ENCODE data around the gene RAX2. TPM values are rescaled to one million over a fixed set of nuclear protein-coding genes. Genes with fewer than 3 reads are reported as not detected.
"Not testable (repeated sequence)": the region's sequence is repeated elsewhere in the genome, so short reads cannot be mapped to it uniquely, and the experiment has no call there.

Gene RAX2
- polyA plus RNA-seq (2014; cell fraction: cytosol; rRNA removed): not detected in 2 replicates
- polyA plus RNA-seq (2014; cell fraction: nucleus; rRNA removed): not detected in 2 replicates

DNA sequence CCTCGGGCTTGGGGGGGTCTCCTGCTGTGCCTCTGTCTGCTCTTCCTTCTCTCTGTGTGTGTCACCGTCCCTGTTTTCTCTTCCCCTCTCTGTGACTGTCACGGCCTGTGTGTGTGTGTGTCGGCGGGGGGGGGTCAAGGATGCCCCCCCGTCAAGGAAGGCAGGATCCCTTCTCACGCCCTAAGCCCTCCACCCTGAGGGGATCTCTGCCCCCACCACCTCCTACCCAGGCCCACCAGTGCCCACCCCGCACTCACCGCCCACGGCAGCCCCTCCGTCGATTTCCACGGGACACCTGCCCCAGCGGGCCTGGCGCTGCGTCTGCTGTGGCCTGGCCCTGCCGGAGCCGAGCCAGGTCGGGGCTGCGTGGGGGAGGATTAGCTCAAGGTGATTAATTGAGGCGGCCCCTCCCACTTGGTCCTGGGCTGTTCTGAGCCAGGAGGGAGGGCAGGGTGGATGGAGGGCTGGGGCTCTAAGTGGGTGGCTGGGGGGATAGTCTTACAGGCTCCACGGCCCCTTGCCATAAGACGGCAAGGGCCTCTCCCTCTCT lies at the start of gene RAX2:
RAX2 (minus strand) TSS at position 323 of the 550 bp plus-strand sequence. CDS start 486 bp downstream, outside the sequence.
- DNase-seq (ENCODE audit: low spot score): no peak

DNA sequence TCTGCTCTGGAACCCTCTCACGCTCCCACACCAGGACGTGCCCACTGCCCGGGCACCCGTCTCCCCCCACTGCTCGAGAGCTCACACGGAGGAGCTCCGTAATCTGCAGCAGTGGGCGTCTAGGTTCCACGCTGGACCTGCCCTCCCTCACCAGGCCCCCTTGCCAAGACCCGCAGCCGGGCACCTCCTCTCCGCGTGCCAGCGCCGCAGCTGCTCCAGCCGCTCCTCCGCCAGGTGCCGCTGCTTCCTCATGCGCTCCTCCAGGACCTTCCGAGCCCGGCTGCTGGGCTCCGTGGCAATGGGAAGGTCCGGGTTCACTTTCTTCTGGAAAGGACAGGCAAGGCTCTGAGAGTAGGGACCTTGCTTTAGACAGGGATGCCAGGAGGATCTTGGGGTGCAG lies 49.1 kb upstream of the RAX2 start:
- no peak for DNase-seq (ENCODE audit: low spot score)

DNA sequence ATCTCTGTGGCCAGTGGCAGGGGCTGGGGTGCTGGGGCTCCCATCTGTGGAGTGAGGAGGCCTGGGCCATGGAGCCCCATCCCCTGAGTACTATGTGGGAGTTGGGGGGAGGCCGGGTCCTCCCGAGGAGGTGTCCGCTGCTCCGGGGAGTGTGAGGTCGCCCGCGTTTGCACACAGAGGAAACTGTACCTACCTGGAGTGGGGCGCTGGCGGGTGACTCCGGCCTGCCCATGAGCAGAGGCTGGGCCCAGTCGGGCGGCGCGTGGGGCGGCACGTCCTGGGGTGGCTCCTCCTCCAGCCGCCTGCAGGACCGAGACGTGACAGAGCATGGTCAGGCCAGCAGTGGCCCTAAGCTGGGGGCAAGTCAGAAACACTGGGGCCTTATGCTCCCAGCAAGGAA lies 48.0 kb upstream of the RAX2 start:
- no peak for DNase-seq (ENCODE audit: low spot score)

DNA sequence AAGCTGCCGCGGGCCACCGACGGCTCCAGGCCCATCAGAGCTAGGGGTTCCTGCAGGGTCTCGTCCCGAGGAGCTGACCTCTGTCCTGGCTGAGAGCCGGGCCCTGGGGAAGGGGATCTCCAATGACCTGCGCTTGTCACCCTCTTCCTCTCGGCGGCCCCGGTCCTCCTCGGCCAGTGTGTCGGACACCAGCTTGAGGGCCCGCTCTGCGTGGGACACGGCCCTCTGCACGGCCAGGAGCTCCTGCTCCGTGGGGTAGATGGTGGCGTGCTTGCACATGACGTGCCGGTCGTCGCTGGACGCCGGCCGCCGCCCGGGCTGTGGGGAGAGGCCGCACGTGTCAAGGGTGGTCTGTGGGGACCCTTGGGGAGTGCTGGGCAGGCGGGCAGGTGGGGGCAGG lies 46.9 kb upstream of the RAX2 start:
- DNase-seq (ENCODE audit: low spot score): no peak

DNA sequence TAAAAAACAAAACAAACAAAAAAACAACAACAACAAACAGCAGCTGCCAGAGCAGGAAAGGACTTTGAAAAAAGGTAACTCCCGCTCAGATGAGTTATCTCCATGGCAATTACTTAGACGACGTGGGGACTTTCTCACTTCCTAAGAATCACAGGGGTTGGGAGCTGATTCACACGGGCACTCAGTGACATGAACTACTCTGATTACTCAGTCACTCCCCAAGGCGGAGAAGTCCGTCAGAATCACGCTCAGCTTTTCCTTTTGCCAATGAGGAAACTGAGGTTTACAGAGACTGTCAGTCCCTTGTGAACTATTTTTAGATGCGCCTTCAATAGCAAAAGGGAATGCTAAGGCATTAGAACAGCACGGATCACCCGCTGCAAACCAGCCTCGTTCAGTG lies 46.4 kb upstream of the RAX2 start:
- DNase-seq (ENCODE audit: low spot score): no peak

- no peak for DNase-seq (ENCODE audit: low spot score)
Measured at GRCh38 chr19:3817761-3818160, 45.7 kb upstream of the RAX2 start.

GRCh38 chr19:3816566-3817218 lies 44.7 kb upstream of the RAX2 start:
- no peak for DNase-seq (ENCODE audit: low spot score)

DNA sequence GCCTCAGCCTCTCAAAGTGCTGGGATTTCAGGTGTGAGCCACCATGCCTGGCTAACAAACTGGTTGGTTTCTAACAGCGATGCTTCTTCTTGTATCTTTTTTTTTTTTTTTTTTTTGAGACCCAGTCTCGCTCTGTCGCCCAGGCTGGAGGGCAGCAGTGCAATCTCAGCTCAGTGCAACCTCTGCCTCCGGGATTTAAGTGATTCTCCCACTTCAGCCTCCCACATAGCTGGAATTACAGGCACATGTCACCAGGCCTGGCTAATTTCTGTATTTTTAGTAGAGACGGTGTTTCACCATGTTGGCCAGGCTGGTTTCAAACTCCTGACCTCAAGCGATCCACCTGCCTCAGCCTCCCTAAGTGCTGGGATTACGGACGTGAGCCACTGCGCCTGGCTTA lies 44.1 kb upstream of the RAX2 start:
- DNase-seq (ENCODE audit: low spot score): not testable (repeated sequence)

- no peak for DNase-seq (ENCODE audit: low spot score)
Measured at GRCh38 chr19:3814648-3815047, 42.6 kb upstream of the RAX2 start.

DNA sequence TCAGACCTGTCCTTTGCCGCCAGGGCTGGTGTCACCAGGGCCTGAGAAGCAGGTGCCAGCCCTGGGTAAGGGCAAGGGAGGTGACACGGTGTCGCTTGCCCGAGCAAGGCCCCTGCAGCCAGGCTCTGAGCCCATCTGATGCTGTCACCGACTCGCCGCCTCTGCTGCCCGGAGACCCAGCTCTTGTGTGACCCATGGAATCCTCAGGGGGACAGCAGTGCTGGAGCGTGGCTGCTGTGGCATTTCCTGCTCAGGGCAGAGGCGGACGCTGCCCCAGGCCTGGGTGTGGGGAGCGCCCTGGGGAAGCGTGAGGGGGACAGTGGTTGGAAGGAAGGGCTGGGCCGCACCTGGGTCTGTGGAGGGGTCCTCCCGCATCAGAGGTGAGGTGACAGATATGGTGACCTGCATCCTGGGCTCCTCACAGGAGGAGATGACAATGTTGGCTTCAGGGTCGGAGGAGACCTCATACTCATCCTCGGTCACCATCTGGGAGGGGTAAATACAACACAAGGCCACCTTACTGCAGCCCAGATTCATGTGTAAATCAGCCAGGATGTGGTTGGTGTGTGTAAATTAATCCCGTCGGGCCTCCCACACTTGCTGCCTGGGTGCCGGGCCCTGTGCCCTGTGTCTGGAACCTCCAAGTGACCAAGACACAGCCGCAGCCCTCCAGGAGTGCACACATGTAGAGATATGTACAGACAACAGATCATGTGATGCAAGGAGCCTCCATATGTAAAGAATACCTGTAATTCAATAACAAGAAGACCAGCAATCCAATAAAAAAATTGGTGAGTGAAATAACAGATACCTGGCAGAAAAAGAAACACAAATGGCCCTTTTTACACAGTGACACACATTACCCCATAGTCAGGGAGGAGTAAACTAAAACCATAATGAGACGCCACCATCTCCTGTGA lies 41.7 kb upstream of the RAX2 start:
- DNase-seq (ENCODE audit: low spot score): no peak

GRCh38 chr19:3810708-3811355 lies 38.8 kb upstream of the RAX2 start:
- no peak for DNase-seq (ENCODE audit: low spot score)

DNA sequence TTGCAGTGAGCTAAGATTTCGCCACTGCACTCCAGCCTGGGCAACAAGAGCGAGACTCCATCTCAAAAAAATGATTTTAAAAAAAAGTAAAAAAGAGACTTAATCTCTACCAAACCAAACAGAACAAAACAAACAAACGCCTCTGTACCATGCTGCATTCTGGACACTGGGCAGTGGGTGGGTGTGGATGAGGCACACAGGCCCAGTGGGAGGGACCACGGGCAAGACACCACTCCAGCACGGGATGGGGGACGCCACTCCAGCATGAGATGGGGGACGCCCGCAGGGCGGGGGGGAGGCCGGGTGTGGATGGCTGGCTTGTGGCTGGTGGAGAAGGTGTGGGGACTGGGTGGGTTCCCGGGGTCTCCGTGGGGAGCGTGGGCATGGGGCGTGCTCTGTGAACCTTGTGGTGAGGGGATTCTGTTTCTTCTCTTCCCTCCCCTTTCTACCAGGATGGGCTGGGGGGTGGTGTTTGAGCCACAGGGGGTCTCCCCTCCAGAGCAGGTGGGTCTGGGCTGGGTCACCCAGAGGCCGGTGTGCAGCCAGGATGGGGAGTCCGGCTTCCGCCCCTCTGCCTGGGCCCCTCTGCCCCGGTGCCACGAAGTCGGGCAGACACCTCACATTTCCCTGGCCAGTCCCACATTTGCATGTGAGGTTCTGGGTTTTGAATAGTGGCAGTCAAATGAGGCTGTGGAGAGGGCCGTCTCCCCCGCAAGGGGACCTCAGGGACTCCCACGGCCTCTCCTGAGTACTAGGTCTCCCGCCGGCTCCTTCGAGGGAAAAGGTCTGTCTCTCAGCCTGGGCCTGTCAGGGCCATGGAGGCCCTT lies 38.1 kb upstream of the RAX2 start:
- no peak for DNase-seq (ENCODE audit: low spot score)

DNA sequence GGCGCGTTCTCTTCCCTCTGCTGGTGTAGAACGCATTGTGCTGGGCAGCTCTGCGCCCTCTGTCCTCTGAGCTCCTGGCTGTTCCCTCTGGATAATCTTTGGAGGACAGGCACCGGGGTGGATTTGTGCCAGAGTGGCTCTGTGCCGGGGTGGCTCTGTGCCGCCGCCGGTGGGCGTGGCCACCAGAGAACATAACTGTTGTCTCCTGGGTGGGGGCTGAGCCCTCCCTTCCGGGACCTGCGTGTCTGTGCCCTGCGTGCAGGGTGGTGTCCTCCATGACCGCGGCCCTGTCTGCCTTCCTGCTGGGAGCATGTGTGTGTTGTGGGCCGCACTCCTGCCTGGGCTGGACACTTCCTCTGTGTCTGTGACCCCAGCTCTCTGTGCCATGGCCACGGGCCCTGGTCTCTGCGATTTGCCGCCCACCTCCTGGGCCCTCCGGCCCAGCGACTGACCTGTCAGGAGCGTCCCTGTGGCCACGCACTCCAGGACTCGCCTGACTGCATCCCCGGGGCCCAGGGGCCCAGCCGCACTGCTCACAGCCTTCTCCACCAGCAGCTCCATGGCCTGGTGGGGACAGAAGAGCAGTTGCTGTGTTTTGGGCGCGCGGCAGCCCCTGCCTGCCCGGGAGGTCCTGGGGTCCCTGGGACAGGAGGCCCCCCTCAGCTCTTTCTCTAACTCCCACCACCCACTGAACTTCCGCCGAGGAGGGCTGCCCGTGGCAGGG lies 36.6 kb upstream of the RAX2 start:
- no peak for DNase-seq (ENCODE audit: low spot score)

- no peak for DNase-seq (ENCODE audit: low spot score)
Measured at GRCh38 chr19:3807574-3808354, 35.7 kb upstream of the RAX2 start.

DNA sequence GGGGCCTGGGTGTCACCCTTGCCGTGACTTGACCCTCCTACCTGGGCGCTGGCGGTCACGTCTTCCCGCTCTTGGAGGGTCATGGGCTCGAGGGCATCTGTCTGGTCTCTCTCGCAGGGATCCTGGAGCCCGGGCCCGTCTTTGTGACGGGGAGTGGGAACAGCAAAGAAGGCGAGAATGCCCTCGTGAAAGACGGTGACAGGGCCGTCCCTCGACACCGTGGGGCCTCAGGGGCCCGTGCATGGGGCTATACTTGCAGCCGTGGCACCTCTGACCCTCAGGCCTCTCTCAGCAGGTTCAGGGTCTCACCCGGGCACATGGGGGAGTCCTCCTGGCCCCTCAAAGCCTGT lies 35.1 kb upstream of the RAX2 start:
- DNase-seq (ENCODE audit: low spot score): no peak

DNA sequence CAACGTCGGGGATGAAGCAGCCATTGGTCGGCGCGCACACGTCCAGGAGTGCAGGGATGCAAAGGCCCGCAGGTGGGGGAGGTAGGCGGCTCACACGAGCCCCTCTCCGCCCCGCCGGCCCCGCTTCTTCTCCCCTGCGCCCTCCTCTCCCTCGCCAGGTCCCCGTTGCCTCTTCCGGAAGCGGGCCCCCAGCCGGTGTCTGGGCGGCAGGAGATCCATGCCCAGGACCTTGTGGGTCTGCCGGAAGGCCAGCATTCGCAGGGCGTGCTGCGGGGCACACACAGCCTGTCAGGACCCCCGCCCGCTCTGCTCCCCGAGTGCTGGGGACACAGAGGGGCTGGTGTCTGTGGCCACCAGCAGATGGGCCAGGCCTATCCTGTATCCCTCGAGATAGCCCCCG lies 33.8 kb upstream of the RAX2 start:
- DNase-seq (ENCODE audit: low spot score): no peak

DNA sequence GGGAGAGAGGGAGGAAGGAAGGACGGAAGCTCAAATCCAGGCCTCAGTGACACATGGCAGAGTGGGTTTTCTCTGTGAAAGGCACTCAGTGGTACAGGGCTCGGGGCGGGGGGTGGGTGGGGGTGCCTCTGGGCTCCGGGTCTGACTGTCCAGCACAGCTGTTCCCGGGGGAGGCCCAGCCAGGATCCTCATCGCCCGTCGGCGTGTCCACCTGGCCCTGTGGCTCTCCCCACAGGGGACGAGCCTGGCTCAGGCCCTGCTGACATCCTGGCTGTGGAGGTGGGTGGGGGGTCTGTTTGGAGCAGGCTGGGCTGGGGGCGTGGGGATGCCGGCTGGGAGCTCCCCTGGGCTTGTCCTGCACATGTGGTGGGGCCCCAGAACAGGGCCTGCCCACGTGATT lies 32.4 kb upstream of the RAX2 start:
- DNase-seq (ENCODE audit: low spot score): no peak

GRCh38 chr19:3803986-3804385 lies 32.0 kb upstream of the RAX2 start:
- no peak for DNase-seq (ENCODE audit: low spot score)

DNA sequence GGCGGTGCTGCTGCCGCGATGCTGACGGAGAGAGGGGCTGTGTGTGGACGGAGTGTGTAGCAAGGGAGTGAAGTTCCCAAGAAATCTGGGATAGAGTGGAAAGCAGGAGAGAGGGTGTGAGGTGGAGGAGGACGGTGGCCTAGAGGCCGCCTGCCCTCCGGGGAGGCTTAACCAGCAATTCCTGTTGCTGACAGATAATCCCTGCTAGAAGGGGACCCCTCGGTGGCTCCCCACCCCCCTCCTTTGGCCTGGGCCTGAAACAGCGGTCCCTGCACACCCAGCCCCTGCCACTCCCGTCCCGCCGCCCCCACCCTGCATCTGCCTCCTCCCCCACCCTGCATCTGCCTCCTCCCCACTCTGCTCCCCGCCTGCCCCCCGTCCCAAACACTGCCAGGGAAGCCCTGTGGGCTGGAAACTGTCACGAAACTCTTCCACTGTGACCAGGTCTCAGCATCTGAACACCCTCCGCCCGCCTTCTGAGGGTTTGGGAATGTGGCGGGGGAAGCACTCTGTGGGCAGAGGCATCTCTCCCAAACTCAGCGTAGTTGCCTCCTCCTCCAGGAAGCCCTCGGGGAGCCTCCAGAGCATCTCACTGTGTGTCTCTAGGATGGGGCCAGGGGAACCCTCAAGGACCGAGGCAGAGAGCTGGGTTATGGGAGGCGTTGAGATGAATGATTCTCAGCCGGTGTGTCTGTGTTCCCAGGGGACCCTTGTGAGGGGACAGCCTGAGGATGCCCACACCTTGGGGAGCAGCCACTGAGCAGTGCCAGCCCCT lies 31.3 kb upstream of the RAX2 start:
- no peak for DNase-seq (ENCODE audit: low spot score)

Measured in SK-N-DZ (cell line).